GM19397 (cell line): ENCODE results near the gene GLT1D1.

Source experiments
- ATAC-seq: cut with Tn5 transposase; IDR thresholded peaks from one replicate; pipeline ENCODE4 v1.9.1; 2021; ENCODE audit warnings: mild to moderate bottlenecking, moderate library complexity; ENCODE audit not compliant: unreplicated experiment

Gene GLT1D1

DNA sequence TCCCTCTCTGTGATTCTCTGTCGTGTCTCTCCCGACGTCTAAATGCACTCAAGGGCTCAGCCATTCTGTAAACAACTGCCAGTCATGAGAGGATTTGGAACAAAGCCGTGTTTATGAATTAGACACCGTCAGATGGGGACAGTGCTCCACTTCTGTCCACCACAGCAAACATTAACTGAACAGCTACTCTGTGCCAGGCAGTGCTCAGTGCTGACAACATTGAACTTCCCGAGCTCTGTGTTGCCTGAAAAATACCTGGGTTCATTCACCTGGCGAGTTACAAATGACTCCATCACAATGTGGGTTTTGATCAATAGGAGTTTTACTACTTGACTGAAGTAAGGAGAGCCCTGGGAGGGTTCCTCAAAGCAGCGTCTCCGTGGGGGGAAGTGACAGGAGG is 139.3 kb downstream of the GLT1D1 start:
- ATAC-seq: no peak

DNA sequence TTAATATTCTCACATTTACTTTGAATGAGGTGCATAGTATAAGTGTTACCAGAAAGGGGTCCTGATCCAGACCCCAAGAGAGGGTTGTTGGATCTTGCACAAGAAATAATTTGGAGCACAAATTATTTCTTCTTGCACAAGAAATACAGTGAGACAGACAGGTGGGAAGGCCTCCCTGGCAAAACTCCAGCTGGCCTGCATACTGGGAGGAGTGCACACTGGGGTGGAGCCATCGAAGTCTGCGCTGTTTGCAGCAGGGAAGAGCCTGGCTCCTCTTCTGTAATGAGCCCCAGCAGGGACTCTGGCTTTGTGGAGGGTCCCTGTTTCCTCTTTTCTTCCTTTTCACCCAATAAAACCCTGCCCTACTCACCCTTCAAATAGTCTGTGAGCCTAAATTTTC is 141.6 kb downstream of the GLT1D1 start:
- no peak for ATAC-seq

DNA sequence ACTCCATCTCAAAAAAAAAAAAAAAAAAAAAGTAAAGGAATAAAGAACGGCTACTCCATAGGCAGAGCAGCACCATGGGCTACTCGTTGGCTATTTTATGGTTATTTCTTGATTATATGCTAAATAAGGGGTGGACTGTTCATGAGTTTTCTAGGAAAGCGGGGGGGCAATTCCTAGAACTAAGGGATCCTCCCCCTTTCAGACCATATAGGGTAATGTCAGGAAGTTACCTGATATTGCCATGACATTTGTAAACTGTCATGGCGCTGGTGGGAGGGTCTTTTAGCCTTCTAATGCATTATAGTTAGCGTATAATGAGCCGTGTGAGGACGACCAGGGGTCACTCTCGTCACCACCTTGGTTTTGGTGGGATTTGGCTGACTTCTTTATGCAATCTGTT is 142.3 kb downstream of the GLT1D1 start:
- ATAC-seq: no peak

DNA sequence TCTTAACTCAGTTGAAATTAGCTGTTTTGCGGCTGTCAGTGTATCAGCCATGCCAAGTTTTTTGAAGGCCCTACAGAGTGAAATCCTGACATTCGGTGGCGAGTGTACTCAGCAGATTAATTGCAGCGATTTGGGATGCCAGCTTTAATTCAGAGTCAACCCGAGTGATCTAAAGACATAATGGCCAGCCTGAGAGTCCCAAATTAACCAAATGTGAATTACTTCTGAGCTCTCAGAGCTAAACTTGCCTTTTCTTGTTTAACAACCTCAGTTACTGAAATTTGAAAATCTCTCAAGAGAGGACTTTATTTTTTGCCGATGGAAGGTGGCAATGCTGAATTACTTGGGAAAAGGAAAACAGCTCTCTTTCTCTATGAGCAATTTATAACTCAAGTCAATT is 148.5 kb downstream of the GLT1D1 start:
- ATAC-seq: no peak

DNA sequence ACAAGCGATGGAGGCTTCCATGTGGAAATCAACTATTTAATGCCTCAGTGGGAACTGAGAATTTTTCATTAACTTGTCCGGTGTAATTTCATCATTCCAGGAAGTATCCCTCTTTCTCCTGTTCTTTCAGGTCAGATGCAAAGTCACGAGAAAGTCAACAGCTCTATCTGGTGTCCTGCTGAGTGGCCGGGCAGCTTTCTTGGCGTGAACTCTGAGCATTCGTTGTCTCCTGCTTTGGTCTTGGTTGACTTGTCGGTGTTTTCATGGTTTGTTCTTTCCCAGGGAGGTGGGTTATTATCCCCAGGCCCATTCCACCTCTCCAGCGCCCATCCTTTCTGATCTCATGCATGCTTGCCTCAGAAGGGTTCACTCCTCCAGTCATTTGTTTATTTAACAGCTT is 149.1 kb downstream of the GLT1D1 start:
- no peak for ATAC-seq

DNA sequence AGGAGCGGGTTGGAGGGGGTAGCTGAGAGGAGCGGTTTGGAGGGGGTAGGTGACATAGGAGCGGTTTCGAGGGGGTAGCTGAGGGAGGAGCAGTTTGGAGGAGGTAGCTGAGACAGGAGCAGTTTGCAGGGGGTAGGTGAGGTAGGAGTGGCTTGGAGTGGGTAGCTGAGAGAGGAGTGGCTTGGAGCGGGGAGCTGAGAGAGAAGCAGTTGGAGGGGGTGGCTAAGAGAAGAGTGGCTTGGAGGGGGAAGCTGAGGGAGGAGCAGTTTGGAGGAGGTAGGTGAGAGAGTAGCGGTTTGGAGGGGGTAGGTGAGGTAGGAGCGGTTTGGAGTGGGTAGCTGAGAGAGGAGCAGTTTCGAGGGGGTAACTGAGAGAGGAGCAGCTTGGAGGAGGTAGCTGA is 152.1 kb downstream of the GLT1D1 start:
- ATAC-seq: no peak

DNA sequence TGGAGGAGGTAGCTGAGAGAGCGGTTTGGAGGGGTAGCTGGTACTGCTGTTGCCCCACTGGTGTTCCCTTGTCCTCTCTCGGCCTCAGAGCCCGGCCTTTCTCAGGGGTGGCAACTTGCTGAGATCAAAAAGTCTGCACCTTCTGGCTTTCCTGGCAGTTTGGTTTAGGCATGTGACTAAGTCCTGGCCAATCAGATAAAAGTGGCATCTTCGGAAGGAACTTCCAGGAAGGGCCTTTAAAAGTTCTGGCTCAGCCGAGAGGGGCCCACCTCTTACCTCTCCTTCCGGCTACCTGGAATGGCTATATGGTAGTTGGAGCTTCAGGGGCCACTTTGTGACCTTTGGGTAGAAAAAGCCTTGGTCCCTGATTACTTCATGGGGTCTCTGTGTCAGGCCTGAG is 152.6 kb downstream of the GLT1D1 start:
- no peak for ATAC-seq

DNA sequence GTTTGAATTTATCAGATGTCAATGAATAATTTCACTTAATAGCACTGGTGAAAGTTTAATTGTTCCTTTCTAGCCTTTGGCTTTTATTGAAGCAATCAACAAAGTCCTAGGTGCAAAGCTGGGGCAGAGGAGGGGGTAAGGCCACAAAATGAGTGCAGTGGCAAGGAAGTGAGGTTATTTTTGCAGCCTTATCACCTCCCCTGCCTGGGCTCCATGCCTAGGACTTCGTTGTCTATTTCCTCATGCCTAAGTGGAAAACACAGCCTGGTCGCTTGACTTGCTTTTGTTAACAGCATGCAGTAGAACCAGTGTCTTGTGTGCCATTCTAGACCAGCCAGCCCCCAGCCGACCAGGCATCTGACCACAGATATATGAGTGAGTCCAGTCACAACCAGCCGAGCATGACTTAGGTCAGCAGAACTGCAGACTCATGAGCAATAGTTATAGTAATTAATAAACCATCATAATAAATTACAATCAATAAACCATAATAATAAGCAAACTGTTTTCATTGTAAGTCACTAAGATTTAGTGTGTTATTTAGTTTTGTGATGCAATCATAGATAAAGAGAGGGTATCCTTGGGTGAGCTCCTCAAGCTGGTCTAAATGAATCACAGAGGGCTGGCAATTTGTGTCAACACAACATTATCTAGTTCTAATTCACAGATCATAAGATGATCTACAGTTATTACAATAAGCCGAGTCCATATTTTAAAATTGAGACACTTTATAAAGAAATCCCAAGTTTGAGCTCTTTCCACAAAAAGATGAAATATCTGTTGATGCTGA is 156.8 kb downstream of the GLT1D1 start:
- no peak for ATAC-seq

DNA sequence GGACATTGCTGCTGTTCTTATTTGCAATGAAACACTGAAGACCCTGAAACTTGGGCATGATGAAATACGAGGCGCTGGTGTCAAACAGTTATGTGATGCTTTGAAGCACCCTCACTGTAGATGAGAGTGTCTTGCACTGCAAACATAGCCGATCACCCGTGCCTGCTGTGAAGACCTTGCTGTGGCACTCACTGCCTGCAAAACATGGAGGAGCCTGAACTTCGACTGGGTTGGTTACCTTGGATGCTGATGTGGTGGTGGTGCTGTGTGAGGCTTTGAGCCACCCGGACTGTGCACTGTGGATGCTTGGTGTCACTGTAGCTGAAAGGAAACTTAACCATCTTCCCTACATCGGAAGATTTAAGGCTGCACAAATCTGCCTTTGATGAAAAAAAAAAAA is 162.9 kb downstream of the GLT1D1 start:
- no peak for ATAC-seq

DNA sequence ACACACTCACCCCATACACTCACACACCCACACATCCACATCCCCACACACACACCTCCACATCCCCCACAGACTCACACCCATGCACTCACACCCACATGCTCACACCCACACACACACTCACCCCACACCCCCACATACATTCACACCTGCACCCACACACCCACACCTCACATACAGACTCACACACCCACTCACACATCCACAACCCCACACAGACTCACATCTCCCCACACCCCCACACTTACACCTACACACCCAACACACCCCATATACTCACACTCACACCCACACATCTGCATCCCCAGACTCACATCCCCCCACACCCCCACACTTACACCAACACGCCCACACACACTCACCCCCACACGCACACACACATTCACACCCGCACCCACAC is 171.8 kb downstream of the GLT1D1 start:
- ATAC-seq: no peak

DNA sequence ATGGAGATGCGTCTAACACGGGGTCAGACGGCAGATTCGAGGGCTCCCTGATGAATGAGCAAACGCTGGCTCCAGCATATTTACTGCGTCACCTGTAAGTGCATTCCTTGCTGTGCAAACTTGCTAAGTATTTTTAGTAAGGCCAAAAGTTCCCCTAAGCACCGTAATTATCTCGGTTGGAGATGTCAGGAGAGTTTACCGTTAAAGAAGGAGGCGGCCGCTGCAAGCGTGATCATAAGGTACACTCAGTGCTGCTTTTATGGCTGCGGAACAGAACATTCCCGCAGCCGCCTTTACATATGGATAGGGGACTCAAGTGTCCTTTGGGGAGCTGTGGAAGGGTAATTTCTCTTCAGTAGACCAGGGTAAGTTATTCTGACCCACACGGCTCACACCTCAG is 175.6 kb downstream of the GLT1D1 start:
- ATAC-seq: no peak
